HL-60 (cell line): ENCODE measurements around the gene CRYBG3.
"Not testable (repeated sequence)": the region's sequence is repeated elsewhere in the genome, so short reads cannot be mapped to it uniquely, and the experiment has no call there.

Source experiments
- CTCF ChIP-seq: IDR thresholded peaks from one replicate; pipeline ENCODE4 v1.5.1; 2011; ENCODE audit warnings: low read length, control low read depth, inconsistent platforms; ENCODE audit not compliant: insufficient read depth
- GABPA ChIP-seq: IDR thresholded peaks from 2 replicates; pipeline ENCODE4 v1.6.1; 2012; ENCODE audit warnings: low read depth
- POLR2AphosphoS5 ChIP-seq: IDR thresholded peaks from 2 replicates; pipeline ENCODE4 v1.6.1; 2012; ENCODE audit warnings: low read depth
- REST ChIP-seq: IDR thresholded peaks from 2 replicates; pipeline ENCODE4 v1.6.1; 2012; ENCODE audit warnings: low read depth; ENCODE audit not compliant: insufficient replicate concordance
- SPI1 ChIP-seq: IDR thresholded peaks from 2 replicates; pipeline ENCODE4 v1.6.1; 2012; ENCODE audit warnings: low read depth, mild to moderate bottlenecking, borderline replicate concordance

- TF ChIP-seq CTCF, REST, POLR2AphosphoS5, GABPA, SPI1: not testable (repeated sequence)
Observed at GRCh38 chr3:97910236-97910831, 88.5 kb downstream of the CRYBG3 start.
